SU-DHL-6 (cell line): ENCODE results near the gene ACVR1.

Experiments used
- EZH2phosphoT487 ChIP-seq: fragments of 200-600 bp; sonication (generic), shearing (Covaris generic); conservative IDR thresholded peaks from 2 replicates; pipeline ENCODE4 v1.6.1; 2018; ENCODE audit warnings: mild to moderate bottlenecking, antibody characterized with exemption, low read length, moderate library complexity, mixed read lengths
- TF ChIP-seq, protein P1 (sequence below): fragments of 200-600 bp; sonication (generic); IDR thresholded peaks from one replicate; pipeline ENCODE4 v1.5.1; 2017; ENCODE audit warnings: antibody characterized with exemption, mild to moderate bottlenecking, low read length, moderate library complexity; ENCODE audit not compliant: insufficient read depth, poor library complexity, severe bottlenecking

- TF ChIP-seq, protein P1, sequence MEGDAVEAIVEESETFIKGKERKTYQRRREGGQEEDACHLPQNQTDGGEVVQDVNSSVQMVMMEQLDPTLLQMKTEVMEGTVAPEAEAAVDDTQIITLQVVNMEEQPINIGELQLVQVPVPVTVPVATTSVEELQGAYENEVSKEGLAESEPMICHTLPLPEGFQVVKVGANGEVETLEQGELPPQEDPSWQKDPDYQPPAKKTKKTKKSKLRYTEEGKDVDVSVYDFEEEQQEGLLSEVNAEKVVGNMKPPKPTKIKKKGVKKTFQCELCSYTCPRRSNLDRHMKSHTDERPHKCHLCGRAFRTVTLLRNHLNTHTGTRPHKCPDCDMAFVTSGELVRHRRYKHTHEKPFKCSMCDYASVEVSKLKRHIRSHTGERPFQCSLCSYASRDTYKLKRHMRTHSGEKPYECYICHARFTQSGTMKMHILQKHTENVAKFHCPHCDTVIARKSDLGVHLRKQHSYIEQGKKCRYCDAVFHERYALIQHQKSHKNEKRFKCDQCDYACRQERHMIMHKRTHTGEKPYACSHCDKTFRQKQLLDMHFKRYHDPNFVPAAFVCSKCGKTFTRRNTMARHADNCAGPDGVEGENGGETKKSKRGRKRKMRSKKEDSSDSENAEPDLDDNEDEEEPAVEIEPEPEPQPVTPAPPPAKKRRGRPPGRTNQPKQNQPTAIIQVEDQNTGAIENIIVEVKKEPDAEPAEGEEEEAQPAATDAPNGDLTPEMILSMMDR, result no peak
- TF ChIP-seq EZH2phosphoT487, result no peak
Measured at GRCh38 chr2:157692768-157693167, 183.4 kb downstream of the ACVR1 start.
